SK-N-SH (cell line): ENCODE measurements around the gene HSFX3. TPM values are rescaled to one million over a fixed set of nuclear protein-coding genes. Genes with fewer than 3 reads are reported as not detected.

ENCODE experiments used
- CTCF ChIA-PET: fragments of 300-600, 350-600 bp; formaldehyde crosslinking; extraction: SDS; loops from one replicate; lab custom pipeline; 2021; lab: Yijun Ruan, JAX
- POLR2A ChIA-PET: fragments of 350-600 bp; sonication (Branson Sonifier 250); formaldehyde crosslinking; extraction: SDS; loops from one replicate; lab custom pipeline; 2020; ENCODE audit warnings: antibody characterized with exemption, inconsistent platforms; lab: Yijun Ruan, JAX
- DNase-seq: peaks from one replicate; pipeline ENCODE4 v3.0.0; 2012
- H2AFZ ChIP-seq: fragments of 200-600 bp; sonication (generic); 2 replicates; pipeline ENCODE4 v1.8.1; 2016; ENCODE audit warnings: antibody characterized with exemption, mild to moderate bottlenecking, low read depth
- H3F3A ChIP-seq: fragments of 200-600 bp; sonication (generic); replicated peaks from 2 replicates; pipeline ENCODE3; 2016; ENCODE audit warnings: antibody characterized with exemption, mild to moderate bottlenecking; ENCODE audit not compliant: insufficient read depth
- H3K27ac ChIP-seq, 2 experiments: fragments of 200-500 bp in 1 of 2; fragments of 200-600 bp in 1 of 2; sonication (Bioruptor generic) in 1 of 2; sonication (generic), shearing (Covaris generic) in 1 of 2; 2 replicates each; pipeline versions ENCODE4 v1.5.1 to v1.6.1; 2014 to 2016; ENCODE audit warnings: low read depth in 2 of 2, inconsistent platforms in 1 of 2, low read length in 1 of 2, mild to moderate bottlenecking in 1 of 2, mixed read lengths in 1 of 2
- H3K27me3 ChIP-seq: fragments of 200-600 bp; sonication (generic), shearing (Covaris generic); 2 replicates; pipeline ENCODE4 v1.6.1; 2016; ENCODE audit warnings: mixed run types; ENCODE audit not compliant: insufficient read depth
- H3K36me3 ChIP-seq, 2 experiments: fragments of 200-500 bp in 1 of 2; fragments of 200-600 bp in 1 of 2; sonication (Bioruptor generic) in 1 of 2; sonication (generic) in 1 of 2; replicated peaks in 1 of 2; 2 replicates each; pipeline versions ENCODE3 to v1.5.1; 2014 to 2016; ENCODE audit warnings: low read length in 1 of 2, mild to moderate bottlenecking in 1 of 2; ENCODE audit not compliant: insufficient read depth in 2 of 2, control insufficient read depth in 1 of 2
- H3K4me1 ChIP-seq, 2 experiments: fragments of 200-500 bp in 1 of 2; fragments of 200-600 bp in 1 of 2; sonication (Bioruptor generic) in 1 of 2; sonication (generic), shearing (Covaris generic) in 1 of 2; 2 replicates each; pipeline versions ENCODE4 v1.5.1 to v1.6.1; 2014 to 2016; ENCODE audit warnings: low read depth in 1 of 2, low read length in 1 of 2, mixed run types in 1 of 2; ENCODE audit not compliant: insufficient read depth in 2 of 2, control insufficient read depth in 1 of 2
- H3K4me2 ChIP-seq: fragments of 200-600 bp; sonication (generic), shearing (Covaris generic); 2 replicates; pipeline ENCODE4 v1.6.1; 2017; ENCODE audit warnings: mixed run types
- H3K4me3 ChIP-seq, 2 experiments: fragments of 200-500 bp in 1 of 2; fragments of 200-600 bp in 1 of 2; sonication (Bioruptor generic) in 1 of 2; sonication (generic), shearing (Covaris generic) in 1 of 2; 2 replicates each; pipeline versions ENCODE4 v1.5.1 to v1.8.1; 2014 to 2016; ENCODE audit warnings: low read depth in 2 of 2, inconsistent platforms in 1 of 2, low read length in 1 of 2, mild to moderate bottlenecking in 1 of 2, mixed read lengths in 1 of 2, moderate library complexity in 1 of 2
- H3K79me2 ChIP-seq: fragments of 200-600 bp; sonication (generic); 2 replicates; pipeline ENCODE4 v1.8.1; 2017; ENCODE audit warnings: mild to moderate bottlenecking; ENCODE audit not compliant: insufficient read depth
- H3K9ac ChIP-seq: fragments of 200-600 bp; sonication (generic); 2 replicates; pipeline ENCODE4 v1.6.1; 2017; ENCODE audit warnings: mixed run types
- H3K9me2 ChIP-seq: fragments of 200-600 bp; sonication (generic); 2 replicates; pipeline ENCODE4 v1.6.1; 2017; ENCODE audit warnings: mixed run types
- H3K9me3 ChIP-seq: fragments of 200-600 bp; sonication (generic); 2 replicates; pipeline ENCODE4 v1.6.1; 2017; ENCODE audit warnings: mixed run types, mild to moderate bottlenecking, moderate library complexity
- H4K20me1 ChIP-seq: fragments of 200-600 bp; sonication (generic); 2 replicates; pipeline ENCODE4 v1.6.1; 2017; ENCODE audit warnings: mild to moderate bottlenecking, mixed run types; ENCODE audit not compliant: insufficient read depth
- FOSL2 ChIP-seq: IDR thresholded peaks from 2 replicates; pipeline ENCODE4 v1.4.0; 2012; ENCODE audit warnings: low read depth, mild to moderate bottlenecking, moderate library complexity, borderline replicate concordance
- FOXM1 ChIP-seq: IDR thresholded peaks from 2 replicates; pipeline ENCODE4 v1.4.0; 2012; ENCODE audit warnings: low read depth, mild to moderate bottlenecking
- JUND ChIP-seq: IDR thresholded peaks from 2 replicates; pipeline ENCODE4 v1.4.0; 2012
- MEF2A ChIP-seq: IDR thresholded peaks from 2 replicates; pipeline ENCODE4 v1.4.0; 2012; ENCODE audit warnings: low read depth, borderline replicate concordance
- MXI1 ChIP-seq: IDR thresholded peaks from 2 replicates; pipeline ENCODE4 v1.6.1; 2012; ENCODE audit warnings: mild to moderate bottlenecking, low read depth, low read length, improper control_type of control experiment
- NFIC ChIP-seq: IDR thresholded peaks from 2 replicates; pipeline ENCODE4 v1.4.0; 2012; ENCODE audit warnings: borderline replicate concordance
- NRF1 ChIP-seq: IDR thresholded peaks from 2 replicates; pipeline ENCODE4 v1.6.1; 2012; ENCODE audit warnings: low read depth, mild to moderate bottlenecking, low read length
- RAD21 ChIP-seq: IDR thresholded peaks from 2 replicates; pipeline ENCODE4 v1.6.1; 2012; ENCODE audit warnings: mild to moderate bottlenecking, low read length
- RCOR1 ChIP-seq: fragments of 150-350 bp; IDR thresholded peaks from 2 replicates; pipeline ENCODE4 v1.6.1; 2017; ENCODE audit warnings: antibody characterized with exemption, low read length
- SMC3 ChIP-seq: IDR thresholded peaks from 2 replicates; pipeline ENCODE4 v1.6.1; 2012; ENCODE audit warnings: low read depth, low read length, improper control_type of control experiment
- TCF12 ChIP-seq: IDR thresholded peaks from 2 replicates; pipeline ENCODE4 v1.4.0; 2012
- TEAD4 ChIP-seq: IDR thresholded peaks from 2 replicates; pipeline ENCODE4 v1.4.0; 2012; ENCODE audit warnings: mild to moderate bottlenecking, borderline replicate concordance; ENCODE audit not compliant: insufficient read depth
- YY1 ChIP-seq: IDR thresholded peaks from 2 replicates; pipeline ENCODE4 v1.4.0; 2012; ENCODE audit warnings: low read depth, mild to moderate bottlenecking
- WGBS: methylation state at CpG from one replicate; pipeline ENCODE4 v1.1.6; 2017; ENCODE audit warnings: low lambda C conversion rate; 5-methylcytosine and 5-hydroxymethylcytosine counted together
- polyA plus RNA-seq, 3 experiments: library from polyadenylated mRNA; depleted of rRNA; stranded (reverse); fragments of >200 nt; gene quantifications; 2 replicates each; pipeline ENCODE4 v1.2.3, GENCODE V29; 2012
- TF ChIP-seq, protein P1 (sequence below): IDR thresholded peaks from 2 replicates; pipeline ENCODE4 v1.6.1; 2012; ENCODE audit warnings: mild to moderate bottlenecking, low read depth, low read length, moderate library complexity
- TF ChIP-seq, protein P2 (sequence below): fragments of 150-350 bp; IDR thresholded peaks from 2 replicates; pipeline ENCODE4 v1.6.1; 2016; ENCODE audit warnings: mild to moderate bottlenecking, low read depth, low read length
- TF ChIP-seq, protein P3 (sequence below): fragments of 150-350 bp; IDR thresholded peaks from 2 replicates; pipeline ENCODE4 v1.6.1; 2017; ENCODE audit warnings: antibody characterized with exemption, low read length, low read depth, borderline replicate concordance

Gene HSFX3
- polyA plus RNA-seq, 1 of the 3 experiments (the other 2 are of a cell fraction) = not detected

DNA sequence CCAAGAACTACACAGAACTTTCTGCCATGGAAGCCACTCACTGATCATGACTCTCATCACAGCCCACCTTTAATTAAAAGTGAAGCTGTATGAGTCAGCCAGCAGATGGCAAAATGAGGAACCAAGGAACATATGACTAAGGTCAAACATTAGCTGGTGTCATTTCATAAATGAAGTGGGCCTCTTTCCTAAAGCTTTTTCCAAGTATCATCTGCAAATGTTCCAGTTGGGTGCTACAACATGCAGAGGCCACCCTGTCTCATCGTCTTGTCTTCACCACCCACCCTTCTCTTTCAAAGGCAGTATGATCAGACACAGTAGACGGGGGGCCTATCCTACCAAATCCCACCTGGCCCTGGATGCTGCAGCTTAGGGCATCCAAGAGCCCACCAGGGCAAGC, 18.1 kb downstream of the HSFX3 start (continued):
- TF ChIP-seq, protein P1, sequence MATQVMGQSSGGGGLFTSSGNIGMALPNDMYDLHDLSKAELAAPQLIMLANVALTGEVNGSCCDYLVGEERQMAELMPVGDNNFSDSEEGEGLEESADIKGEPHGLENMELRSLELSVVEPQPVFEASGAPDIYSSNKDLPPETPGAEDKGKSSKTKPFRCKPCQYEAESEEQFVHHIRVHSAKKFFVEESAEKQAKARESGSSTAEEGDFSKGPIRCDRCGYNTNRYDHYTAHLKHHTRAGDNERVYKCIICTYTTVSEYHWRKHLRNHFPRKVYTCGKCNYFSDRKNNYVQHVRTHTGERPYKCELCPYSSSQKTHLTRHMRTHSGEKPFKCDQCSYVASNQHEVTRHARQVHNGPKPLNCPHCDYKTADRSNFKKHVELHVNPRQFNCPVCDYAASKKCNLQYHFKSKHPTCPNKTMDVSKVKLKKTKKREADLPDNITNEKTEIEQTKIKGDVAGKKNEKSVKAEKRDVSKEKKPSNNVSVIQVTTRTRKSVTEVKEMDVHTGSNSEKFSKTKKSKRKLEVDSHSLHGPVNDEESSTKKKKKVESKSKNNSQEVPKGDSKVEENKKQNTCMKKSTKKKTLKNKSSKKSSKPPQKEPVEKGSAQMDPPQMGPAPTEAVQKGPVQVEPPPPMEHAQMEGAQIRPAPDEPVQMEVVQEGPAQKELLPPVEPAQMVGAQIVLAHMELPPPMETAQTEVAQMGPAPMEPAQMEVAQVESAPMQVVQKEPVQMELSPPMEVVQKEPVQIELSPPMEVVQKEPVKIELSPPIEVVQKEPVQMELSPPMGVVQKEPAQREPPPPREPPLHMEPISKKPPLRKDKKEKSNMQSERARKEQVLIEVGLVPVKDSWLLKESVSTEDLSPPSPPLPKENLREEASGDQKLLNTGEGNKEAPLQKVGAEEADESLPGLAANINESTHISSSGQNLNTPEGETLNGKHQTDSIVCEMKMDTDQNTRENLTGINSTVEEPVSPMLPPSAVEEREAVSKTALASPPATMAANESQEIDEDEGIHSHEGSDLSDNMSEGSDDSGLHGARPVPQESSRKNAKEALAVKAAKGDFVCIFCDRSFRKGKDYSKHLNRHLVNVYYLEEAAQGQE = no peak
- TF ChIP-seq RCOR1 = no peak
- no peak for TF ChIP-seq FOSL2

DNA sequence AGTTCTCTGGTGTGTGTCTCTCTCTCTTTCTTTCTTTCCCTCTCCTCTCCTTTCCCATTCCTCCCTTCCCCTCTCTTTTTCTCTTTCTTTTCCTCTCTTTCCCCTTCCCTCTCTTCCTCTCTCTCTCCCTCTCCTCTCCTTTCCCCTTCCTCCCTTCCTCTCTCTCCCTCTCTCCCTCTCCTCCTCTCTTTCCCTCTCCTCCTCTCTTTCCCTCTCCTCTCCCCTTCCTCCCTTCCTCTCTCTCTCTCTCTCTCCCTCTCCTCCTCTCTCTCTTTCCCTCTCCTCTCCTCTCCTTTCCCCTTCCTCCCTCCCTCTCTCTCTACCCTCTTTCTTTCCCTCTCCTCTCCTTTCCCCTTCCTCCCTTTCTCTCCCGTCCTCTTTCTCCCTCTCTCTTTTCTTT, 21.3 kb downstream of the HSFX3 start:
- 27% methylated on average over 1 of the region's 1 CpG for WGBS
- no peaks in the 10 kb centered on the region for H4K20me1 ChIP-seq
- no peak overlapping the region for H3K9ac ChIP-seq
- H3K79me2 ChIP-seq = no peaks in the 10 kb centered on the region
- no peaks in the 10 kb centered on the region for H3K9me3 ChIP-seq
- no peaks in the 10 kb centered on the region for H3F3A ChIP-seq
- no peak overlapping the region for H3K27ac ChIP-seq
- CTCF ChIA-PET = interaction anchor here (1.0 to 2.6 kb wide), 2 partner anchors 17 to 24 kb away, joined by 5 to 12 read pairs; partner anchors contain the start of gene IDS
- no peak overlapping the region for H3K4me3 ChIP-seq
- H2AFZ ChIP-seq = no peak overlapping the region
- H3K4me1 ChIP-seq = peaks cover 0 to 5% of the 10 kb centered on the region in 2 experiments; a peak in 1 of 4 replicates
- DNase-seq = no peak
- no peak overlapping the region for H3K4me2 ChIP-seq
- no peak for TF ChIP-seq TCF12
- TF ChIP-seq, protein P2, sequence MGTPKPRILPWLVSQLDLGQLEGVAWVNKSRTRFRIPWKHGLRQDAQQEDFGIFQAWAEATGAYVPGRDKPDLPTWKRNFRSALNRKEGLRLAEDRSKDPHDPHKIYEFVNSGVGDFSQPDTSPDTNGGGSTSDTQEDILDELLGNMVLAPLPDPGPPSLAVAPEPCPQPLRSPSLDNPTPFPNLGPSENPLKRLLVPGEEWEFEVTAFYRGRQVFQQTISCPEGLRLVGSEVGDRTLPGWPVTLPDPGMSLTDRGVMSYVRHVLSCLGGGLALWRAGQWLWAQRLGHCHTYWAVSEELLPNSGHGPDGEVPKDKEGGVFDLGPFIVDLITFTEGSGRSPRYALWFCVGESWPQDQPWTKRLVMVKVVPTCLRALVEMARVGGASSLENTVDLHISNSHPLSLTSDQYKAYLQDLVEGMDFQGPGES = no peak
- TF ChIP-seq RAD21 = no peak
- TF ChIP-seq FOXM1 = no peak
- no peak for TF ChIP-seq NRF1
- TF ChIP-seq FOSL2 = no peak
- no peak for TF ChIP-seq MXI1
- TF ChIP-seq TEAD4 = no peak
- no peak for TF ChIP-seq NFIC
- TF ChIP-seq MEF2A = no peak
- TF ChIP-seq, protein P1 = no peak
- no peak for TF ChIP-seq SMC3
- TF ChIP-seq JUND = no peak
- no peak for TF ChIP-seq YY1
- TF ChIP-seq, protein P3, sequence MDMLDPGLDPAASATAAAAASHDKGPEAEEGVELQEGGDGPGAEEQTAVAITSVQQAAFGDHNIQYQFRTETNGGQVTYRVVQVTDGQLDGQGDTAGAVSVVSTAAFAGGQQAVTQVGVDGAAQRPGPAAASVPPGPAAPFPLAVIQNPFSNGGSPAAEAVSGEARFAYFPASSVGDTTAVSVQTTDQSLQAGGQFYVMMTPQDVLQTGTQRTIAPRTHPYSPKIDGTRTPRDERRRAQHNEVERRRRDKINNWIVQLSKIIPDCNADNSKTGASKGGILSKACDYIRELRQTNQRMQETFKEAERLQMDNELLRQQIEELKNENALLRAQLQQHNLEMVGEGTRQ = no peak
- no peaks in the 10 kb centered on the region for H3K36me3 ChIP-seq
- no peaks in the 10 kb centered on the region for H3K27me3 ChIP-seq
- no peaks in the 10 kb centered on the region for H3K9me2 ChIP-seq
- POLR2A ChIA-PET = interaction anchor here (1.5 kb wide), 1 partner anchor 11 kb away, joined by 7 read pairs; no protein-coding TSS in a partner anchor
